Middle frontal gyrus (tissue), 1 donor: ENCODE results near the gene PARP3.

Experiments
- DNase-seq: peaks from one replicate; pipeline ENCODE4 v3.0.0-alpha.2; 2015; ENCODE audit warnings: low spot score; ENCODE audit errors: extremely low spot score

Gene PARP3

GRCh38 chr3:51933471-51934138 lies 8.6 kb upstream of the PARP3 start:
- no peak for DNase-seq

DNA sequence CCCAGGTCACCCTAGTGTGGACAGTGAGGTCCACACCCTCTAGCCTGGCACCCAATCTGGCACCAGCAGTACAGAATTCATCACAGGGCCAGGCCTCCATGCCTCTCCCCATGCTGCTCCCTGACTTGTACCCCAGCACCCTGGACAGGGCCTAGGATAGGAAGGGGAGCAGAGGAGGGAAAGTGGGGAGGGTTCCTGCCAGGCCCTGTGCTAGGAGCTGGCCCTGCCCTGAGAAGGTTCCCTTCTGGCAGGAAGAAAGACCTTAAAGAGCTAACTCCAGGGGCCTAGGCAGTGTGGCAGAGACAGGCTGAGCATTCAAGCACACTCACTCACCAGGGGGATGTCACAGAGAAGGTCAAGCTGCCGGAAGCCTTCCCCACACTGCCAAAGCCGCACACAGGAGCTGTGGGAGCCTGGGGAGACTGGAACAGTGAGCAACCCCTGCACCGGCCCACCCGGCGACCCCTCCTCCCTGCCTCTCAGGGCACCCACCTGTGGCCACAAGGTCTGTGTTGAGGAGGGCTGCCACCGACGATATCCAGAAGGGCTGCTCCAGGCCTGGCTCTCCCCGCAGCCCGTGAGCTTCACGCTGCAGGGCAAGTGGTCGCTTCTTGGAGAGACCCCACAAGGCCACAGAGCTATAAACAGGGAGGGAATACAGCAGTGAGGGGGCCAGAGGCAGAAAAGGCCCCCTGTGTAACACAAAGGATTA lies 7.9 kb upstream of the PARP3 start:
- DNase-seq, result no peak

DNA sequence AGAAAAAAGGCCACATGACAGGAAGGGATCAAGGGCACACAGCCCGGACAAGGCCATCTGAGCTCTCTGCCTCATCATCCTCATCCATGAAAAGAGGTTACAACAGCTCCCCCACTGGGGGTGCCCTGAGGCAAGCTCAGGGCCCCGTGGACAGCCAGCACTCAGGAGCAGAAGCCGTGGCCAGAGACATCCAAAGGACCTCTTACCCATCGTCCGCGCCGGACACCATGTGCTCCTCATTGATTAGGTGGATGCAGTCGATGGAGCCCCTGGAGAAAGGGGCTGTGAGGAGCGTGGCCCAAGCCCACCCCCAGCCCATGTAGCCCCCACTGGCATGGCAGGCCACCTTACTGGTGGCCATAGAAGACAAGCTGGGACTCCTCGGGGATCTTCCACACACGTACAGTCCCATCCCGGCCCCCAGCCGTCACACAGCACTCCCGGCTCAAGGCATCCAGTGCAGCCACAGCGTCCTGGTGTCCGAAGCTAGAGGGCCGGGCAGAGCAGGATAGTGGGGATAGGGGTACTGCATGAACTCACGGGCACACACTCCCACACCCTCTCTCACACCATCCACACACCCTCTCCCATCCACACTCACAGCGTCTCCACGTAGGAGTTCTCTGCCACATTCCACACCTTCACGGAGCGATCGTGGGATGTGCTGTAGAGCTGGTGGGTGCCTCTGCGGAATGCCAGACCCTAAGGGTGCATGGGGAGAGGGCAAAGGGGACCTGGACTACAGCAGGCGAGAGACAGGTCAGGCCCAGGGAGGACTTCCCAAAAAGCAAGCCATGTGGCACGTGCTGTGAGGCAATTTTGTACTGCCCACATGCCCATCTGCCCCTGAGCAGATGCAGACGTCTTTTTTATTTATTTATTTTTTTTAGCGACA lies 6.9 kb upstream of the PARP3 start:
- DNase-seq, result no peak

DNA sequence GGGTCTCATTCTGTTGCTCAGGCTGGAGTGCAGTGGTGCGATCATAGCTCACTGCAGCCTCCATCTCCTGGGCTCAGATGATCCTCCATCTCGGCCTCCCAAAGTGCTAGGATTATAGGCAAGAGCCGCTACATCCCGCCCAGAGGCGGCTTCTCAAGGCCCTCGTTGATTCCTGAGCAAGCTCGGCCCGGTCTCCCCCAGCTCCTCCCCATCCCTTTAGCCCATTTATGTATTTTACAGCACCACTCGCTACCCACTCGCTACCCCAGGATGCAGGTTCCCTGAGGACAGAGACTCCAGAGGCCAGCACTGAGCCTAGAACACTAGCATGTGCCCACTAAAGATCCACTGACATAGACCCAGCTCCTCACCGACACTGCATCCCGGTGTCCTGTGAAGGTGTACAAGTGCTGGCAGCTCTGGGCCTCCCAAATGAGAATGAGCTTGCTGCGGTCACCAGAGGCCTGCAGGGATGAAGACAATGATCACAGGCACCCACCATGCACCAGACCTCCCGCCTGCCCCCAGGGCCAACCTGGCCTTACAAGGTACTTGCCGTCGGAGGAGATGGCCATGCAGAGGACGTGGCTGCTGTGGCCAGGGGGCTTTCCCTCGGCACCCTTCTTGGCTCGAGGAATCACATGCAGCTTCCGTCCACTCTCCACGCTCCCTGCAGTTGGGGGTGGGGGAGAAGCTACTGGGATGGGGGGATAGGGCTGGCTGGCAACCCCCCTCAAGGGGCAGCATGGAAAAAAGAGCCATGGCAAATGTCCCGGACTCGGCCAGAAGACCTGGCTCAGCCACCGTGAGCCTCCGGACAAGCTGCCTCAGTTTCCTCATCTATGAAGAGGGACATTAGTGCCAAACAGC lies 6.0 kb upstream of the PARP3 start:
- no peak for DNase-seq

GRCh38 chr3:51937014-51937413 lies 5.1 kb upstream of the PARP3 start:
- DNase-seq, result no peak

DNA sequence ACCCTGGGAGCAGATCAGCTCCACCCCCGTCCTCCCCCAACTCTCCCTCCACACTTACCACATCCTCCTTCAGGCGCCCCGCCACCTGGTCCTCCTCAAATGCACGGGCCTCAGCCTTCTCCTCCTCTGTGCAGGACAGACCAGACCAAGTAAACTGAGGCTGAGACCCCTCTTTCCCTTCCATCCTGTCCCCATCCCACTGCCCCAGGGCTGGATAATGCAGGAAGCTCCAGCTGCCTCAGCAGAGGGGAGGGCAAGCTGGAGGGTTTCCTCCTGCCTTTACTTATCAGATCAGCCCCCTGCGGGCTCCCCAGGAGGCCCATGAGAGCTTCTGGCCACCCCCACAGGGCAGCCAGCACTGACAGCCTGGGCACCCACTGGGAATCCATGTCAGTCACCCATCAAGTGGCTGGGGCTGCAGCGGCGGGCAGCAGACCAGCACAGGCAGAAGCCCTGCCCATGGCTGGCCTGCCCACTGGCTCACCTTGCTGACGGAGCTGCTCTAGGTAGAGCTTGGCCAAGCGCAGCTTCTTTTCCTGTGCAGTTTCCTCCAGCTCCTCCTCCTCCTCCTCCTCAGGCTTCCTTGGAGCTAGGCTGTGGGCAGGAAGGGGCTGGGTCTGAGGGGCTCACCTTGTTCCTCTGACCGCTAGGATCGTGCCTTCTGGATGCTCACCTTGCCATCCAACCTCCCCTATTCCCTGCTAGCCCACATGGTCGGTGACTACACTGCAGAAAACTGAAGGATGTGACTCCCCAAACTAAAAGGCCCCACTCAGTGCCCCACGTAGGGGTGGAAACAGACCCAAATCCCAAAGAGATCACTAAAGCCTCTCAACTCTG lies 4.3 kb upstream of the PARP3 start:
- no peak for DNase-seq

DNA sequence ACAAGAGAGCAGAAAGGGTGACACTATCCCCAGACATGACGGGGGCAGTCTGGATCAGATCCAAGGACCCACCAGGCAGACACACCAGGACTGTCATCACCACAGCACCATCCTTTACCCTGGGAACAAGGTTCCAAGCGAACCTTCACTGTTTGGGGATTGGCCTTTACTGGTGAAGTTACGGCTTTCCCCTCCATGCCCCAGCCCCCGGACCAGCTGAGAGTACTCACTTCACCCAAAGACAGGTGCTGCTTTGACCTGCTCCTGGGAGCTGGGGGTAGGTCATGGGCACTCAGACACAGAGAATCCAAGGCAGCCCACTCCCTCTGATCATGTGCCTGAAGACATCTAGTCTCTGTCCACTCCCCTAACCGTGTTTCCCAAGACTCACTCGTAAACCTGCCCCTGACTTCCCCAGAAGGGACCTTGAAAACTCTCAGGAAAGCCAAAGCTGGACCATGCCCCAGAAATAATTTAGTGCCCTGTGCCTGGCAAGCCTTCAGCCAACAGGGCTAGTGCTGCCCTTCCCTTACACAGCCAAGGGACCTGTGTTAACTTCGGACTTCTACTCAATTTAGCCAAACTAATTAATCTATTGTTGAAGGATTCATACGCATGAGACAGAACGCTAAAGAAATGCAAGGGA lies 3.3 kb upstream of the PARP3 start:
- DNase-seq, result no peak

- DNase-seq, result no peak
These were observed 1.3 kb upstream of the PARP3 start for GRCh38 chr3:51940648-51941462.

DNA sequence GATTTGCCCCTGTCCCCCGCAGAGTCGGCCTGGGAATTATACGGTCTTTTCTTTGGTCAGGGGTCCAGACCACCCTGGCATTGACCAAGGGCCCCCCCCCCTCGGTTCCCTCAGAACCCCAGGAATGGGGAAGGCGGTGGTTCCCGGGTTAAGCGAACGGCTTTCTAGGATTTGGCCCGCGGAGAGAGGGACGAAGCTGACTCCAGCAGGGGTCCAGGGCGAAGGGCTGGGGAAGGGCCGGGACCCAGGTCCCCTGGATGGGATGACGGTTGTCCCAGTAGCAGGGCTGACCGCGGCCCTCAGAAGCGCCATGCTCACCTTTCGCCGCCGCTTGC lies 733 bp upstream of the PARP3 start:
- no peak for DNase-seq

- no peak for DNase-seq
These were observed 664 bp downstream of the PARP3 start for GRCh38 chr3:51942603-51943450.

DNA sequence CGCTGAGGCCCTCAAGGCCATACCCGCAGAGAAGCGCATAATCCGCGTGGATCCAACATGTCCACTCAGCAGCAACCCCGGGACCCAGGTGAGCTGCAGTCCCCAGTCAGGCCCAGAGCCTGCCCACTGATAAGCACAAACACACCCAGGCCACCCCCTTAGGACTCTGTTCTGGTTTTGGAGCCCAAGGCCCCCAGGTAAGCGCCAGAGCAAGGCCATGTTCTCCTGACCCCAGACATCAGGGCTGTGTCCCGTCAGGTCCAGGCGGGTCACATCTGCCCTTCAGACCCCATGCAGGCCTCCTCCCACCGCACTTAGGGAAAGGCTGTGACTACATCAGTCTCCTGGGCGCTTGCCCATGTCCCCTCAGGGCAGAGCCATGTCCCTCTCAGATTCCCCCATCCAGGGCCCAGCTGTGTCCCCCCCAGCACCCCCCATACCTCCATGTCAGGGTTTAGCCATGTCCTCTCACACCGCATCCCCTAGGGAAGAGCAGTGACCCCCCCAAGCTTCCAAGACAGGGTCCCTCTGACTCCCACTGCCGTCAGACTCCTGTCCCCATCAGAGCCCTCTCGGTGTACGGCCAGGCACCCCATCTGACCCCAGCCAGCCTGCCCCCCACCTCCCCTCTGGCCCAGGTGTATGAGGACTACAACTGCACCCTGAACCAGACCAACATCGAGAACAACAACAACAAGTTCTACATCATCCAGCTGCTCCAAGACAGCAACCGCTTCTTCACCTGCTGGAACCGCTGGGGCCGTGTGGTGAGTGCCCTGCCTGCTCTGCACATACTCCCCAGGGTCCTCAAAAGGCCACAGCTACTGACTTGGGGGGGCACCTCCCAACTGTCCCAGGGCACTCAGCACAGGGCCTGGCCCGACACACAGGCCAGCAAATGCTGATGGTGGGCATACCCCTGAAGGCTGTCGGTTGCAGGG lies 1.6 kb downstream of the PARP3 start:
- DNase-seq, result no peak

- no peak for DNase-seq
These were observed 2.4 kb downstream of the PARP3 start for GRCh38 chr3:51944451-51945021.

DNA sequence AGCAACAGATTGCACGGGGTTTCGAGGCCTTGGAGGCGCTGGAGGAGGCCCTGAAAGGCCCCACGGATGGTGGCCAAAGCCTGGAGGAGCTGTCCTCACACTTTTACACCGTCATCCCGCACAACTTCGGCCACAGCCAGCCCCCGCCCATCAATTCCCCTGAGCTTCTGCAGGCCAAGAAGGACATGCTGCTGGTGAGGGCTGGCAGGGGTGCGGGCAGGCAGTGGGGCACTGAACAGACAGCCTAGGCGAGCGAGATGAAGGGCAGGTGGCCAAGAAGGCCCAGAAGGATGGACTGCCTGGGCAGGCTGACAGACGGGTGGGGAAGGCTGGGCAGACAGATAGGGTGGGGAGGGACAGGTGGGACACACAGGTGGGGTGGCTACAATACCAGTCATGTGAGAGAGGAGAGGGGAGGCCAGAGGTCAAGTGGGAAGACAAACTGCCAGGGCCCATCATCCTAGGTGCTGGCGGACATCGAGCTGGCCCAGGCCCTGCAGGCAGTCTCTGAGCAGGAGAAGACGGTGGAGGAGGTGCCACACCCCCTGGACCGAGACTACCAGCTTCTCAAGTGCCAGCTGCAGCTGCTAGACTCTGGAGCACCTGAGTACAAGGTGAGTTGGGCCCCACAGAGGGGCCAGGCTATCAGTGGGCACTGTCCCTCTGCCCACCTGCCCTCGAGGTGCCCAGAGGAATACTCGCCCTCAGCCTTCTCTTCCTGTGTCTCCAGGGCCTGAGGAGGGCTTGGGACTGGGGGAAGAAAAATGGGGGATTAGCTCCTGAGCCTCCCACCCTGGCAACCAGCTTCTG lies 3.1 kb downstream of the PARP3 start:
- DNase-seq, result no peak

DNA sequence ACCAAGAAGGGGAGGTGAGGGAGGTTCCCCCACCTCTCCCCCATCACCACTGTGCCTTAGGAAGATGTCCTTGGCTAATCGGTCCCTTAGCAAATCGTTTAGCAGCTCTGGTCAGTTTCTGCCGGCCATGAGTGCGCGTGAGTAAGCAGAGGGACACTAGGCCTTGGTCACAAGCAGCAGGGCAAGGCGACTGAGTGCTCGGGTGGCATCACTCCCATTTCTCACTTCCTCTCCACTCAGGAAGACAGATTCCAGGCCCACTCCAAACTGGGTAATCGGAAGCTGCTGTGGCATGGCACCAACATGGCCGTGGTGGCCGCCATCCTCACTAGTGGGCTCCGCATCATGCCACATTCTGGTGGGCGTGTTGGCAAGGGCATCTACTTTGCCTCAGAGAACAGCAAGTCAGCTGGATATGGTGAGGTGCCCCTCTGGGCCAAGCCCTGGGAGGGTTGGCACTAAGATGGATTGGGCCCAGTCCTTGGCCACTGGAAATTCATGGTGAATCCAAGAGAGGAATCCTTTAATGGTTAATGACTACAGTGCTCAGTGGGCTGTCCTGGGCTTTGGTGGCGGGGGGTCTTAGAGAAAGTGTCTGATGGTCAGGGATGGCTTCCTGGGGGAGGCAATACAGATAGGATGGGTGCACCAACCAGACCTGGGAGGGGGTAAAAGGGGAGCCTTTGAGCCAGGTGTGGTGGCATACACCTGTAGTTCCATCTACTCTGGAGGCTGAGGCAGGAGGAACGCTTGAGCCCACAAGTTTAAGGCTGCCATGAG lies 4.0 kb downstream of the PARP3 start:
- no peak for DNase-seq

DNA sequence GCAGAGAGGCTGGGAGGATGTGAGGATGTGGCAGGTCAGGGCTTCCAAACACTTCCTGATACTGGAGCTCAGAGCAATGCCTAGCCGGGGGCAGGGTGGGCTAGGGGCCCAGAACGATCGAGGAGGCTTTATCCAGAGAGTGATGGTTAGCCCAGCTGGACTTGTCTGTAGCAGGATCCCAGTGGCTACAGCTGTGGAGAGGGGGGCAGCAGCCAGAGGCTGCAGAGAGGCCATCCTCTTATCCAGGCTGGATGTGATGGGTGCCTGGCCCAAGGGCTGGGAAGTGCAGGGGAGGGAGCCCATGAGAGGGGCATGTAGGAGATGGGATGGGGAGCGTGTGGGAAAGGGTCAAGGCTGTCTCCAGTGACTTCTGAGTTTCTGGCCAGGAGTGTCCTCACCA lies 4.6 kb downstream of the PARP3 start:
- DNase-seq, result no peak
